HG02678 (cell line): Measurements from ENCODE around the gene CRYBA1.

Source experiments
- ATAC-seq: cut with Tn5 transposase; IDR thresholded peaks from one replicate; pipeline ENCODE4 v1.9.1; 2021; ENCODE audit warnings: mild to moderate bottlenecking, moderate library complexity; ENCODE audit not compliant: unreplicated experiment

Gene CRYBA1

DNA sequence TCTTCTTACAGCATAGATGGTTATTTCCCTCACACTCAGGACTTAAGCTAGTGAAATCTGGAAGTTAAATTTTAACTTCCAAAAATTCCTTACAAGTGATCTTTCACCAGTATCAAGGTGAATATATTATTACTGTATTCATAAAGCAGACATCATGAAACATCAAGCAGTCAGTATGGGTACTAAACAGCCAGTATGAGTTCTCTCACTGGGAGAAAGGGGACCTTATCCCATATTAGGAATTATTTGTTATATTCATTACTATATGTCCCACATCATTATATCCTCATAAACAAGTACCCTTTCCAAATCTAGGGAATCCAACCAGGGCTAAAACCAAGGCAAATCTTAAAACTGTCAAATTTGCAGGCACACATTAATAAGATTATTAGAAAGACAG lies 32.0 kb downstream of the CRYBA1 start:
- no peak for ATAC-seq

DNA sequence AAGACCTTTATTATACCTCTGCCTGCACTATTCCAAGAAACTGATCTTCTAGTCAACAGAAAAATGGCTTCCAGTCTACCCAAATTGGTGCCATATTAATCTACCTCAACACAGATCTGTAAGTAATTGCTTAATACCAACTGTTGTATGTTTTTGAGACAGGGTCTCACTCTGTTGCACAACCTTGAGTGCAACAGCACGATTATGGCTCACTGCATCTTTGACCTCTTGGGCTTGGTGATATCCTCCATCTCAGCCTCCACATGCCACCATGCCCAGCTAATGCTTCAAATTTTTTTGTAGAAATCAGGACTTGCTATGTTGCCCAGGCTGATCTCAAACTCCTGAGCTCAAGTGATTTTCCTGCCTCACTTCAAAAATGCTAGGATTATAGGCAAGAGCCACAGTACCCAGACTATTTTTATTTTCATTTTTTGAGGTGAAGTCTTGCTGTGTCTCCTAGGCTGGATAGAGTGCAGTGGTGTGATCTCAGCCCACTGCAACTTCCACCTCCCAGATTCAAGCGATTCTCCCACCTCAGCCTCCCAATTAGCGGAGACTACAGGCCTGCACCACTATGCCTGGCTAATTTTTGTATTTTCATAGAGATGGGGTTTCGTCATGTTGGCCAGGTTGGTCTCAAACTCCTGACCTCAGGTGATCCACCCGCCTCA lies 32.9 kb downstream of the CRYBA1 start:
- ATAC-seq, result no peak

GRCh38 chr17:29283496-29283895 lies 36.8 kb downstream of the CRYBA1 start:
- ATAC-seq, result no peak

DNA sequence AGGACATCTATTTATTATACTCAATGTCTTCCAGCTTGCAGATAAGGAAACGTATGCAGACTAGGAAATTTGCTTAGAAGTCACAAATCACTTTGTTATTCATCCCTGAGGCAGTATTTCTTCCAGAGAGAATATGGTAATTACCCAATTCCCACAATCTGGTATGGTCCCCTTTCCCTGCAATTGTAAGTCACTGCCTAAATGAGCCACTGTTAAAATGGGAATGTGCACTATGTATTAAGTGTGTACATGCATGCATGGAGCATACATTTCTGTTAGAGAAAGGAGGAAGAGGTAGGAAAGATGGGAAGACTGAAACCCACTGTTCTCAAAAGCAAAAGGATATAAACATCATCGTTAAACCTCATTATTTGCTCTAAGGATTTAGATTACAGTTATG lies 37.3 kb downstream of the CRYBA1 start:
- no peak for ATAC-seq

- ATAC-seq, result no peak
Observed at GRCh38 chr17:29289852-29290251, 43.2 kb downstream of the CRYBA1 start.

GRCh38 chr17:29291163-29291752 lies 44.6 kb downstream of the CRYBA1 start:
- no peak for ATAC-seq

DNA sequence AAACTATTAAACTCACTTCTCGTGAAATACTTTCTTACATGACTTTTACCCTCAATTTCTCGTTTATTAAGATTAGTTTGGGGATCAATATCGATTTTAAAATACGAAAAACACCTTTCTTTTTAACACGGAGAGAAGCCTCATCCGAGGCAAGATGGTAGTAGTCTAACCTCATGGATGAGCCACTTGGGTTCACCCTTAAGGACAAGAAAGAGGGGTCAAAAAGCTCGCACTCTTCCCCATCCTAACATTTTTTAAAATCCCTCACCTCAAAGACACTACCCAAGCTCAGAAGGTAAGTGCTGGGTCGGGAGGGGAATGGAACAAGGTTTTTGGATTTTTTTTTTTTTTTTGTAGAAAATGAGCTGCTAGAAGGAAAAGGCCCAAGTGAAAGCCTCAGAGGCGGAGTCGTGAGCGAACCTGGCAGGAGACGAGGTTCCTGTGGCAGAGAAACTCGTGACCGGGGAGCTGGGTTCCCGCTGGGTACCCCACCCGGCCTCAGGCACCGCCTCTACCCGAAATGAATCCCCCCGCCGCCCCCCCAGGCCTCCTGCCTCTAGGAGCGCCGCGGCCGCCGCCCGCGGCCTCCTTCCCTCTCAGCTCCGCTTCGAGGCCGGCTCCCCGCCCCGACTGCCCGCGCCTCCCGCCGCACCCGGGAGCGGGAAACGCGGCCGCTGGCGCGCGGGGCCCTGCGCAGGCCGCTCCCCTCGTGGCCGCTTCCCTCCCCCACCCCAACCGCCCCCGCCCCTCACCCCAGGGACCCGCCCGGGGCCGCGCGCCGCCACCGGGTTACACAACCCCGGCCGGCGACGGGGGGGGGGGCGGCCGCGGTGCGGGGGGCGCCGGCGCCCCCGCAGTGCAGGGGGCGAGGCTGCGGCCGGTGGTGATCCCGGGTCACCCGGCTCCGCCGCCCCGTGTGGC lies 45.7 kb downstream of the CRYBA1 start:
- ATAC-seq, result no peak

DNA sequence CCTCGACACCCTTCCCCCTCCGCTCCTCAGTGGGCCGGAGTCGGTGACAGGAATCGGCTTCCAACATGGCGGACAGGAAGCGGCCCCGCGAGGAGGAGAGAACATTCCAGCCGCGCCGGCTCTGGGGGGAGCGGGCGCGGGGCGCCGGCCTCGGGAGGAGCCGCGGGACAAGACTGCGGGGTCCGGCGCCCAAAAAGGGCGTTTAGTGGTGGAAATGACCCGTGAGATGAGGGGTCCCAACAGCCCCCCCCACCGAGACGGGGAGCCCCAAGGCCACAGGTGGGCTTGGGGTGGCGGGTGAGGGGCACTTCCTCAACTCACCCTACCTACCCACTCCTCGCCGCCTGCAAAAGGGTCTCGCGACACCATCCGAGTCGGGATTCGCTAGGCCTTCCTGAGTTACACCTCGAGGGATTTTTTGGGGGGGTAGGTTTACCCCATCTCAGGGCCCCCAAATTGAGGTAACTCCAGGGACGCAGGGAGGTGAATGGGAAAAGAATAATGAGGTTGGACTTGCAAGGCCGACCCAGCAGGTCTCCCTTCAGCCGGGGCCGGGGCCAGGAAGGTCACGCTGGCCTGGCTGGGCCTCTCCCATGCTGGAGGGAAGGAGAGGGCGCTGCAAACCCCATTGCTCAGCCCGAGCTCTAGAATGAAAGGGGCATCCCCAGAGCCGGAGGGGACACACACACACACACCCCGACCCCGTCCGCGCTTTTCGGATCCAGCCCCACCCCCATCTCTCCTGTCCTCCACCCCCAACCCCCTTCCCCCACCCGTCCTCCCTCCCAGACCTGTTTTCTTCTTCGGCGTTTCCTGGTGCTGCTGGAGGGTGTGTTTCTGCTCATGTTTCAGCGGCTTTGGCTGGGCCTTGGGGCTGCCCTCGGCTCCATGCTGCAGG lies 46.6 kb downstream of the CRYBA1 start:
- peak; percentile 2 for ATAC-seq

DNA sequence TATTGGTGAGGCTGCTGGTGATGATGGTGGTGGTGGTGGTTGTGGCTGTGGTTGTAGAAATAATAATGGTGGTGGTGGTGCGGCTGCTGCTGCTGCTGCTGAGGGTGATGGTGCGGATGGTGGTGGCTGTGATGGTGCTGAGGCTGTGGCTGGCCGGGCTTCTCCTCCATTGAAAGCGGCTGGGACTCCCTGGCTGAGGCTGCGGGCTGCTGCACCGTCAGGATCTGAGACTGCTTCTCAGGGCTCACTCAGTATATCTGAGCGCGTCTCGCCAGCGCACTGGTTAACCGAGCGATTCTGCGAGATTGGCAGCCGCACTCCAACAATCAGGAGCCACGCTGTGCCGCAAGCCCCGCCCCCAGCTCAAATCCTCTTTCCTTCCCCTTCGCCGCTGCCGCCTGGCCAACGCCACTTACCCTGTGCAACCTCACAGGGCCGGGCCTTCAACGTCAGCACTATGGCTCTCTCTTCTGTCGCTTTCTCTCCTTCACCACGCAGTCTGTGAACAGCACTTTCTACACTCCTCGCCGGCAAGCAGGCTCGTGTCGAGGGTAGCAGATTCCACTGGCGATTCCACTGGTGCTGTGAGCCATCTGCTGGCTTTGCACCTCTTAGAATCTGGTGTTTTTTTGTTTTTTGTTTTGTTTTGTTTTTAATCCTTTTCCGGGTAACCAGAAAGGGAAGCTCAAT lies 47.4 kb downstream of the CRYBA1 start, which contains the start of gene NUFIP2:
TSS of gene NUFIP2 (minus strand) at position 259 of the 690 bp plus-strand sequence. CDS start at position 170, 89 bp downstream.
- ATAC-seq, result peak; percentile 85

DNA sequence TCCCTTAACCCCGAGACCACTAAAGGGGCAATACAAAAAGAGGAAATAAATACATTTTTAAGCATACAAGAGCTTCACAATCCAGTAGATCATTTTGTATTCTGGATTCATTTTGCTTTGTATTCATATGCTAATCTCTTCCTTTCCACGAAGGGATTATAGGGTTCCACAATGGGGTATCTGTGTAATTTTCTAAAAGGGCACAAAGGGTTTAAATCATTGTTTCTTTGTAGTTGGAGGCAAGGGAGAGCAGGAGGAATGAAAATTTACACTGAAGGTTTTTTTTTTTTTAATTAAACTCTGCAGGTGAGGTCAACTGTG lies 47.9 kb downstream of the CRYBA1 start:
- no peak for ATAC-seq

- ATAC-seq, result no peak
Observed at GRCh38 chr17:29295420-29295819, 48.8 kb downstream of the CRYBA1 start.

- ATAC-seq, result no peak
Observed at GRCh38 chr17:29299031-29299430, 52.4 kb downstream of the CRYBA1 start.

DNA sequence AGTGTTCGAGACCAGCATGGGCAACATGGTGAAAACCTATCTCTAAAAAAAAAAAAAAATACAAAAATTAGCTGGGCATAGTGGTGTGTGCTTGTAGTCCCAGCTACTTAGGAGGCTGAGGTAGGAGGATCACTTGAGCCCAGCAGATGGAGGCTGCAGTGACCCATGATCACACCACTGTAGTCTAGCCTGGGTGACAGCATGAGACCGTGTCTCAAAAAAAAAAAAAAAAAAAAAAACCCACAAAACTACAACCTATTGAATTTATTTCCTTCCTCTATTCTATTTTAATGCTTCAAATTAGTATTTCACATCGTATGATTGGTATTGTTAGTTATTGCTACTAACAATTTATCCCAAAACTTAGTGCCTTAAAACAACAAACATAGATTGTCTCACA lies 56.7 kb downstream of the CRYBA1 start:
- no peak for ATAC-seq
